Esophagus (tissue), 2 donors: Measurements from ENCODE around the gene SIK2. TPM values are rescaled to one million over a fixed set of nuclear protein-coding genes. Genes with fewer than 3 reads are reported as not detected.

Experiments used
- H3K27ac ChIP-seq, 2 donors: one replicate each; pipeline ENCODE4 v1.5.1; 2013; ENCODE audit warnings: low read depth in 2 of 2, mild to moderate bottlenecking in 2 of 2, inconsistent platforms in 1 of 2, low read length in 1 of 2, moderate library complexity in 1 of 2
- H3K27me3 ChIP-seq, 2 donors: one replicate each; pipeline ENCODE4 v1.6.1; 2013; ENCODE audit warnings: low read length in 2 of 2, control low read depth in 1 of 2, mild to moderate bottlenecking in 1 of 2; ENCODE audit not compliant: insufficient read depth in 2 of 2, control insufficient read depth in 1 of 2
- H3K36me3 ChIP-seq, 2 donors: one replicate each; pipeline ENCODE4 v1.6.1; 2013; ENCODE audit warnings: low read length in 1 of 2; ENCODE audit not compliant: control insufficient read depth in 2 of 2, insufficient read depth in 2 of 2
- H3K4me1 ChIP-seq, 2 donors: one replicate each; pipeline ENCODE4 v1.6.1; 2013; ENCODE audit warnings: low read length in 1 of 2; ENCODE audit not compliant: control insufficient read depth in 2 of 2, insufficient read depth in 2 of 2
- H3K4me3 ChIP-seq, 2 donors: one replicate each; pipeline ENCODE4 v1.5.1; 2013; ENCODE audit warnings: low read length in 2 of 2, mild to moderate bottlenecking in 2 of 2, low read depth in 1 of 2, moderate library complexity in 1 of 2
- H3K9me3 ChIP-seq, 2 donors: one replicate each; pipeline ENCODE4 v1.6.1; 2013; ENCODE audit warnings: mild to moderate bottlenecking in 2 of 2, low read depth in 1 of 2, low read length in 1 of 2, moderate library complexity in 1 of 2; ENCODE audit not compliant: control insufficient read depth in 2 of 2, insufficient read depth in 1 of 2
- WGBS, 2 donors: extraction: QIAGEN DNeasy Blood & Tissue Kit; methylation state at CpG; one replicate each; pipeline ENCODE4 v1.1.7; 2013; 5-methylcytosine and 5-hydroxymethylcytosine counted together
- polyA plus RNA-seq, 2 donors: library from polyadenylated mRNA; stranded (reverse); fragments of 200-250 nt; gene quantifications; one replicate each; pipeline ENCODE4 v1.2.3, GENCODE V29; 2013
- donor health status: healthy with polysubstance abuse.
- donor health status: Bipolar disorder and iron deficiency.

The SIK2 gene
- 1 to 10 TPM; 2.7 to 2.8 TPM for polyA plus RNA-seq

DNA sequence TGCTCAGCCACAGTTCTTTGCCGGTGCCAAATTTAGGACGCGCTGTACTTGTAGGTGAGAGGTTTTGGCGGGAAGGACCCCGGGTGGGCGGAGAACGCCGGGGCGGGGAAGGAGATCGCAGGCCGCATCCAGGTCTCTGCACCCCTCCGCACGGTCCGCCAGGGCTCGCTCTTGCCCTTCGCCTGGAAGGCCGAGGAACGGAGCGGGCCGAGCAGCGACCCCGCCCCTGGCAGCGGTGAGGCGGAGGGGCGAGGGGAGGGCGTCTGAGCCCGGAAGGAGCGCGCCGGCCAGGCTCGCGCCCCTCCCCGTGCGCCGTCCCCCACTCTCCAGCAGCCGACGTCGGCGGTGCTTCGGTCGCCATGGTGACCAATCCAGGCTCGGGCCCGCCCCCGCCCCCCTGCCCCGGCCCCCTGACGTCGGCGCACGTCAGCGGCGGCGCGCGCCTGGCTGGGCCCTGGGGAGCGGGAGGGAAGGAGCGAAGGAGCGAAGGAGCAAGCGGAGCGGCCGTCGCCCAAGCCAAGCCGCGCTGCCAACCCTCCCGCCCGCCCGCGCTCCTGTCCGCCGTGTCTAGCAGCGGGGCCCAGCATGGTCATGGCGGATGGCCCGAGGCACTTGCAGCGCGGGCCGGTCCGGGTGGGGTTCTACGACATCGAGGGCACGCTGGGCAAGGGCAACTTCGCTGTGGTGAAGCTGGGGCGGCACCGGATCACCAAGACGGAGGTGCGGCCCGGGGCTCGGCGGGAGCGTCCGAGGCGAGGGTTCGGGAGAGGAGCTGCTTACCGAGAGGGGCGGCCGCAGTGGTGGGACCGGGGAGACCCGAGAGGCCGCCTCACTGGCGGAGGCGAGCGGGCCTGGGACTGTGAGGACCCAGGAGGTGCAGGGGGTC is at the start of gene SIK2:
Gene SIK2 (plus strand): TSS at position 471 of the 886 bp plus-strand sequence. CDS start 115 bp downstream, at position 586.
- H3K27me3 ChIP-seq, result no peaks in the 10 kb centered on the region
- H3K4me1 ChIP-seq, result no peaks in the 10 kb centered on the region
- 0 to 1% methylated on average over 77 to 100 of the region's 100 CpGs for WGBS, 2 donors

DNA sequence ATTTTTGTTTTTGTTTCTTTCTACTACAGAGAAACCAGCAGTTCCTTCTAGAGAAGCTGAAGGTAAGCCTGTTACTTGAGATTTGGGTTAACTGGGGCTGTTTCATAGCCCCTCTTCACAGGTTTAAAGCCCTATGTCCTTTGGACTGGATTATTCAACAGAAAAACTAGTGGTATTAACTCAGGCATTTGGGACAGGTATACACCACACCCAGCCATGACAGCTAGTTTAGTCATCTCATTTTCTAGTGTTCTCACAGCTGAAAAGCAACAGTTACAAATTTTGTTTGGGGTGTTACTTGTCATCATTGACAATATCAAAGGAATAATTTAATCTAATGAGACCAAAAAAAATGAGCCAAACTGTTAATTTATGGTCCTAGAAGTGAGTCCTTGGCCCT is 47.7 kb upstream of the SIK2 start:
- no peak overlapping the region for H3K27ac ChIP-seq
- H3K9me3 ChIP-seq, result peaks cover 0 to 2% of the 10 kb centered on the region in 2 donors
- H3K36me3 ChIP-seq, result no peaks in the 10 kb centered on the region
- no peaks in the 10 kb centered on the region for H3K4me1 ChIP-seq
- H3K4me3 ChIP-seq, result no peak overlapping the region
- no peaks in the 10 kb centered on the region for H3K27me3 ChIP-seq

More for the DNA sequence above, at the start of gene SIK2:
- H3K4me3 ChIP-seq, result peak within 1 kb of the TSS; percentile 90 to 93
- peak within 1 kb of the TSS; percentile 93 to 95 for H3K27ac ChIP-seq
- H3K9me3 ChIP-seq, result no peaks in the 10 kb centered on the region
- no peaks in the 10 kb centered on the region for H3K36me3 ChIP-seq

- Histone ChIP-seq H3K4me1 (no peaks in the 10 kb centered on the region), H3K4me3 (no peak overlapping the region), H3K27ac (no peak overlapping the region), H3K27me3 (no peaks in the 10 kb centered on the region), H3K9me3 (peaks cover 0 to 2% of the 10 kb centered on the region in 2 donors), H3K36me3 (no peaks in the 10 kb centered on the region)
Observed at GRCh38 chr11:111555255-111555654, 47.0 kb upstream of the SIK2 start.

- Histone ChIP-seq H3K27me3 (no peaks in the 10 kb centered on the region), H3K36me3 (no peaks in the 10 kb centered on the region), H3K4me1 (no peaks in the 10 kb centered on the region), H3K4me3 (no peak overlapping the region), H3K27ac (no peak overlapping the region), H3K9me3 (peaks cover 0 to 2% of the 10 kb centered on the region in 2 donors)
- WGBS, 2 donors, result 69 to 73% methylated on average over 5 of the region's 5 CpGs
Observed at GRCh38 chr11:111557425-111558111, 44.7 kb upstream of the SIK2 start.

GRCh38 chr11:111559800-111560464 is 42.3 kb upstream of the SIK2 start:
- 79 to 81% methylated on average over 11 of the region's 11 CpGs for WGBS, 2 donors
- H3K27ac ChIP-seq, result no peak overlapping the region
- no peaks in the 10 kb centered on the region for H3K27me3 ChIP-seq
- H3K4me3 ChIP-seq, result no peak overlapping the region
- H3K4me1 ChIP-seq, result no peaks in the 10 kb centered on the region
- H3K36me3 ChIP-seq, result no peaks in the 10 kb centered on the region
- peaks cover 0 to 2% of the 10 kb centered on the region in 2 donors for H3K9me3 ChIP-seq

- no peak overlapping the region for H3K4me3 ChIP-seq
- H3K27ac ChIP-seq, result no peak overlapping the region
- 80 to 87% methylated on average over 3 of the region's 3 CpGs for WGBS, 2 donors
- peaks cover 0 to 2% of the 10 kb centered on the region in 2 donors for H3K9me3 ChIP-seq
- no peaks in the 10 kb centered on the region for H3K4me1 ChIP-seq
- H3K36me3 ChIP-seq, result no peaks in the 10 kb centered on the region
- no peaks in the 10 kb centered on the region for H3K27me3 ChIP-seq
Observed at GRCh38 chr11:111560800-111561199, 41.4 kb upstream of the SIK2 start.

DNA sequence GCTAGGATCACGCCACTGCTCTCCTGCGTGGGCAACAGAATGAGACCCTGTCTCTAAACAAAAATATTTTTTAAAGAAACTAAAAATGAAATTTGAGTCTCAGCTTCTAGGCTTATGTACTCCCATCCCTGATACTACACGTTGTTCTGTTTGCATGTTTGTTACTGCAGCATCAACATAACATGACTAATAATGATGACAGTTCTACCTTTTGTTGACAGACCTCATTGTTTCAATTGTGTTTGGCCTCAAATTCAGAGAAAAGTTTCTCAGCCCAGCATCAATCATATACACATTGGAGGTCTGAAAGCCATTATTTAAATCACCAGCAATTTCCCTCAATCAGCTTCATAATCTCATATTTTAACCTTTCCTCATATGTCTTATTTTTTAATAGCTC is 40.9 kb upstream of the SIK2 start:
- Histone ChIP-seq H3K9me3 (no peaks in the 10 kb centered on the region), H3K4me1 (no peaks in the 10 kb centered on the region), H3K27me3 (no peaks in the 10 kb centered on the region), H3K27ac (no peak overlapping the region), H3K4me3 (no peak overlapping the region), H3K36me3 (no peaks in the 10 kb centered on the region)
- 81 to 85% methylated on average over 3 of the region's 3 CpGs for WGBS, 2 donors

DNA sequence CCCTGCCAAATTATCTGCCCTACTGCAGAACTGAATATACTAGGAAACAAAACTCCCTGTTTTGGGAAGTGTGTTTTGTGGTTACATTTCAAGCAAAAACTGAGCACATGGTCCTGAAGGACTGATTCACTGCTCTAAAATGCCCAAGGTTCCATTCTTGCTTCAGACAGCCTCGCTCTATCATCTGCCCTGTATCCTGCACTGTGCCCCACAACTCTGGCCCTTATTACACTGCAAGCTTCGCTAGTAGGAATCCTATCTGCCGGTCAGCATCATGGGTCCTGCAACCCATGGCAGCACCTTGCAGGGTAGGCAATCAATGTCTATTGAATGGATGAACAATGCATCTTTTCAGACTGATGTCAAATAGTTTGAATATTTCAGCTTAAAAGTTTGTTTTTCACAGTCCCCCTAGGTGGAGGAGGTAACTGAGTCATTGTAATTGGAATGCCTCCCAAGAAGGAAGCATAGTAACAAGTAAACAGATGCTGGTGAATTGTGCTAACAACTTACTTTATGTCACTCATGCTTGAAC is 40.4 kb upstream of the SIK2 start:
- 62 to 88% methylated on average over 3 of the region's 3 CpGs for WGBS, 2 donors
- Histone ChIP-seq H3K4me1 (no peaks in the 10 kb centered on the region), H3K36me3 (no peaks in the 10 kb centered on the region), H3K27ac (no peak overlapping the region), H3K4me3 (no peak overlapping the region), H3K9me3 (no peaks in the 10 kb centered on the region), H3K27me3 (no peaks in the 10 kb centered on the region)

GRCh38 chr11:111562692-111563389 is 39.4 kb upstream of the SIK2 start:
- no peak overlapping the region for H3K27ac ChIP-seq
- 83 to 90% methylated on average over 10 of the region's 10 CpGs for WGBS, 2 donors
- no peaks in the 10 kb centered on the region for H3K4me1 ChIP-seq
- no peak overlapping the region for H3K4me3 ChIP-seq
- no peaks in the 10 kb centered on the region for H3K27me3 ChIP-seq
- H3K9me3 ChIP-seq, result no peaks in the 10 kb centered on the region
- H3K36me3 ChIP-seq, result no peaks in the 10 kb centered on the region
